Measurements from ENCODE around the gene DDT. TPM values are rescaled to one million over a fixed set of nuclear protein-coding genes. Genes with fewer than 3 reads are reported as not detected.

The DDT gene
- total and polyA plus RNA-seq, 12 donors, result 62.1 to 317 (median 146) TPM

- Histone ChIP-seq H3K9me3 (replicated peaks in 1 of 3) (no peaks in the 10 kb centered on the region), H3K36me3 (replicated peaks in 1 of 2) (no peaks in the 10 kb centered on the region), H3K4me1 (replicated peaks in 1 of 2) (no peaks in the 10 kb centered on the region), H3K4me3 (no peak within 1 kb of the TSS), H3K27ac (no peak within 1 kb of the TSS), H3K27me3 (no peaks in the 10 kb centered on the region)
- no peak for DNase-seq
- TF ChIP-seq CTCF (IDR thresholded peaks at IDR 0.05), result no peak
- no peak for TF ChIP-seq POLR2A (IDR thresholded peaks at IDR 0.05)
- intact Hi-C loops (cut with DNase I), result no loop called here
- WGBS, 4 donors, result 78 to 89% (median 84%) methylated on average over 5 to 6 of the region's 6 CpGs
Measured at GRCh38 chr22:24005201-24005600, 31.0 kb upstream of the DDT start, which contains the start of gene GSTT4. Gene GSTT4, minus strand, starts transcription at chr22:24005453. Its CDS starts 97 bp downstream, at chr22:24005356.

- DNase-seq, result no peak
- Histone ChIP-seq H3K4me3 (no peak overlapping the region), H3K27me3 (no peaks in the 10 kb centered on the region), H3K9me3 (replicated peaks in 1 of 3) (no peaks in the 10 kb centered on the region), H3K36me3 (replicated peaks in 1 of 2) (no peaks in the 10 kb centered on the region), H3K27ac (no peak overlapping the region), H3K4me1 (replicated peaks in 1 of 2) (no peaks in the 10 kb centered on the region)
- TF ChIP-seq POLR2A (IDR thresholded peaks at IDR 0.05), result no peak
- no peak for TF ChIP-seq CTCF (IDR thresholded peaks at IDR 0.05)
- 81 to 91% (median 87%) methylated on average over 8 to 9 of the region's 9 CpGs for WGBS, 4 donors
- intact Hi-C loops (cut with DNase I), result no loop called here
Measured at GRCh38 chr22:24003887-24004286, 29.6 kb upstream of the DDT start.

- intact Hi-C loops (cut with DNase I), result no loop called here
- Histone ChIP-seq H3K4me3 (no peak overlapping the region), H3K4me1 (replicated peaks in 1 of 2) (no peaks in the 10 kb centered on the region), H3K27ac (no peak overlapping the region), H3K9me3 (replicated peaks in 1 of 3) (no peaks in the 10 kb centered on the region), H3K36me3 (replicated peaks in 1 of 2) (no peaks in the 10 kb centered on the region), H3K27me3 (no peaks in the 10 kb centered on the region)
- DNase-seq, result no peak
- TF ChIP-seq POLR2A (IDR thresholded peaks at IDR 0.05) (no peak), CTCF (IDR thresholded peaks at IDR 0.05) (no peak)
- 69 to 82% (median 74%) methylated on average over 5 of the region's 5 CpGs for WGBS, 4 donors
Measured at GRCh38 chr22:24002851-24003250, 28.6 kb upstream of the DDT start.

GRCh38 chr22:24002272-24002671 lies 28.0 kb upstream of the DDT start:
- TF ChIP-seq POLR2A (IDR thresholded peaks at IDR 0.05) (no peak), CTCF (IDR thresholded peaks at IDR 0.05) (no peak)
- intact Hi-C loops (cut with DNase I), result no loop called here

More at GRCh38 chr22:24002272-24002671, 28.0 kb upstream of the DDT start:
- peak in 1 of 7 donors; percentile 32 for DNase-seq
- Histone ChIP-seq H3K4me1 (replicated peaks in 1 of 2) (no peaks in the 10 kb centered on the region), H3K27ac (no peak overlapping the region), H3K27me3 (no peaks in the 10 kb centered on the region), H3K9me3 (replicated peaks in 1 of 3) (no peaks in the 10 kb centered on the region), H3K36me3 (replicated peaks in 1 of 2) (no peaks in the 10 kb centered on the region), H3K4me3 (no peak overlapping the region)
- WGBS, 4 donors, result 56 to 59% (median 58%) methylated on average over 10 of the region's 10 CpGs
